Activated CD8-positive, alpha-beta memory T cell treated with anti-CD3 and anti-CD28 coated beads for 1 hour (primary cell): ENCODE results near the gene FNDC11.
"Not testable (repeated sequence)": the region's sequence is repeated elsewhere in the genome, so short reads cannot be mapped to it uniquely, and the experiment has no call there.

Experiments
- DNase-seq, 2 donors: peaks; one replicate each; pipeline ENCODE4 v3.0.0-alpha.2; 2020; ENCODE audit warnings: low read depth in 1 of 2; ENCODE audit errors: extremely low read depth in 1 of 2

The FNDC11 gene, protein sequence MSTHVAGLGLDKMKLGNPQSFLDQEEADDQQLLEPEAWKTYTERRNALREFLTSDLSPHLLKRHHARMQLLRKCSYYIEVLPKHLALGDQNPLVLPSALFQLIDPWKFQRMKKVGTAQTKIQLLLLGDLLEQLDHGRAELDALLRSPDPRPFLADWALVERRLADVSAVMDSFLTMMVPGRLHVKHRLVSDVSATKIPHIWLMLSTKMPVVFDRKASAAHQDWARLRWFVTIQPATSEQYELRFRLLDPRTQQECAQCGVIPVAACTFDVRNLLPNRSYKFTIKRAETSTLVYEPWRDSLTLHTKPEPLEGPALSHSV

DNA sequence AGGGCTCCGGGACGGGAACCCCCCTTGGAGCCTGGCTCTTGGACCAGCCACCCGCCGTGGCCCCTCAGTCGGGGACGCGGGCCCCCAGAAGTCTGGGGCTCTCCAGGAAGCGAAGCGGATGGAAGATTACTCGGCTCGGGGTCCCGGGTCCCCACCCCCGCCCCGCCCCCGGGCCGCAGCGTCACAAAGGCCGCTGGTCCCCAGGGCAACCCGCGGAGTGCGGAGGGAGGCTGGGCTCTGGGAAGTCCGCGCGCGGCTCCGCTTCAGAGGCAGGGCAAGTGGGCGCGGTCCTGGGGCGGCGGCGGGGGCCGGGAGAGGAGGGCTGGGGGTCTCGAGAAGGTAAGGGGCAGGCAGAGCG is at the start of gene FNDC11:
TSS of gene FNDC11 (plus strand) at position 227 of the 358 bp plus-strand sequence. CDS start 1,505 bp downstream, outside the sequence.
- no peak for DNase-seq

DNA sequence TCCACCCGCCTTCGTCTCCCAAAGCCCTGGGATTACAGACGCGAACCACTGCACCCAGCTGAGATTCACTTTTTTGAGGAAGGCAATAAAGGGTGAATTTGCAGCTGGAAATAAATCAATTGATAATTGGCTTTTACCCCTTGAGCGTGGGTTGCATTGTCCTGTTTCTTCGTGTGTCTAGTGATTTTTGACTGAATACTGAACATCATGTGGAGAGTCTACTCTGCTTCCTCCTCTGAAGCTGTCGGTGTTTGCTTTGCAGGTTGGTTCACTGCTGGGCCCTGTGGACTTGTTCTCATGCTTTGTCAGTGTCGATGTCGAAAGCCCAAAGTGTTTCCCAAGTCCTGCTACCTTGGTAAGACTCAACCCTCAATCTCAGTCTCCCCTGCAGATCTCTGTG is 49.3 kb upstream of the FNDC11 start:
- DNase-seq: no peak

DNA sequence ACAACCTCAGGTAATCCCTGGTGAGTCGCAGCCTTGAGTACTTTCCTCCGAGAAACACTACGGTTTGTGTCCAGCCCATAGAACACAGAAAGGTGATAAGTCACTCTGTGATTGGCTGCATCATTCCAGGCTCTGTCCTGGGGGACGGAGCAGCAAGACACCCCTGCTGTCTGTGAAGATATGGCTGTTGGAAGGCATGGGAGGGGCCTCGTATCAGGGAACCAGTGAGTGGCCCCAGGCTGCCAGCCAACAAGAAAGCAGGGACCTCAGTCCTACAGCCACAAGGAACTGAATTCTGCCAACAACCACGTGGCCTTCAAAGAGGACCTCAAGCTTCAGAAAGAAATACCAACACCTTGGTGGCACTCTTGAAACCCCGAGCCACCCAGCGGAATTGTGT is 48.7 kb upstream of the FNDC11 start:
- no peak for DNase-seq

DNA sequence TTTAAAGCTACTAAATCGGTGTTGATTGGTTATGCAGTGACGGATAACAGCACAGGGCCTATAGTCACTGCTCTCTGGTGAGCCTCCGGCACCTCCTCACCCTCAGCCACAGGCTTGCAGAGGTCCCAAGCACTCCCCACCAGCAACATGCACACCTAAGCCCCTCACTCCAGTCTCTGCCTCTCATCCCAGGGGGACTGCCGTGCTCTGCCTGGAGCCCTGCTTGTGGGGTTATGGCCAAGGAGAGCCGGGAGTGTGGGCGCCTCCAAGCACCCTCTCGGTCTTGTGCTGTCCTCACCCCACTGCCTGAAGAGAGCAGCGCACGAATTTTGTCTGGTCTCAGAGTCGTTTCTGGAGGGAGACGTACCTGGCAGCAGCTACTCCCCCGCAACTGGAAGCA is 48.2 kb upstream of the FNDC11 start:
- no peak for DNase-seq

DNA sequence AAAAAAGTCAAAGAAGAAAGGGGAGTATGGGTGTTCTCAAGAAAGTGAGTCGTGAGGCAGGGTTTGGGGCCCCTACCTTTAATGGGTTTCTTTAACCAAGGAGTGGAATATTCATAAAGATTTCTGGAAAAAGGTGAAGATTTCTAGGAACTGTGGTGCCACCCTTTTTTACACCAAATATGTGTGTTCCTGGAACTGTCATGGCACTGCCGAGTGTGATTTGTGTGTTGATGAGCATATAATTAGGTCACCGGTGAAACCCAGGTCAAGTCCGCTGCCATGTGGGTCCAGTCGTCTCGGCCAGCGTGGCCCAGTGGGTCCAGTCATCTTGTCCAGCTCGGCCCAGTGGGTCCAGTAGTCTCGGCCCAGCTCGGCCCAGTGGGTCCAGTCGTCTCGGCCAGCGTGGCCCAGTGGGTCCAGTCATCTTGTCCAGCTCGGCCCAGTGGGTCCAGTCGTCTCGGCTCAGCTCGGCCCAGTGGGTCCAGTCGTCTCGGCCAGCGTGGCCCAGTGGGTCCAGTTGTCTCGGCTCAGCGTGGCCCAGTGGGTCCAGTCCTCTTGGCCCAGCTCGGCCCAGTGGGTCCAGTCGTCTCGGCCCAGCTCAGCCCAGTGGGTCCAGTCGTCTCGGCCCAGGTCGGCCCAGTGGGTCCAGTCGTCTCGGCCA is 46.7 kb upstream of the FNDC11 start:
- DNase-seq: no peak

DNA sequence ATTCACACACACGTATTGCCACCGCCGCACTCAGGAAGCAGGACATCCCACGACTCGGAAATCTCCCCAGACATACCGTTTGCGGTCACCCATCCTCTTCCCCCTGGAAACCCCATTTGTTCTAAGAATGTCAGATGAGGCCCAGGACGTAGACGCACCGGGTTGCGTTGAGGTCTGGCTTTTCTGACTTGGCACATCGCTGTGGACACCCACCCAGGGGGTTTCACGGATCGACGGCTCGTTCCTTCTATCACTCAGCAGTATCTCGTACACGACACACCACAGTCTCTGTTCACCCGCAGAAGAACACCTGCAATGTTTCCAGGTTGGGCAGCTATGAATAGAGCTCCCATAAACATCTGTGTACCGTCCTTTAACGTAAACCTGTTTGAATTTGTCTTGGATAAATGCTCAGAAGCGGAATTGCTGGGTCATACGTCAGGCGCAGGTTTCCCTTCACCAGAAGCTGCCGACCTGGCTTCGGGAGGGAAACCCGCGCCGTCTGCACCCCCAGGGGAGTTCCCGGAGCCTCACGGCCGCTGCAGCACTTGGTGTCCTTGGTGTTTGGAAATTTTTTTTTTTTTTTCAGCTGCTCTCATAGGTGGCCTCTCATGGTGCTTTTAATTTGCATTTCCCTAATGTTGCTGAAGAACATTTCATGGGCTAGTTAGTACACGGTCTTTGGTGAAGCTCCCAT is 45.7 kb upstream of the FNDC11 start:
- no peak for DNase-seq

DNA sequence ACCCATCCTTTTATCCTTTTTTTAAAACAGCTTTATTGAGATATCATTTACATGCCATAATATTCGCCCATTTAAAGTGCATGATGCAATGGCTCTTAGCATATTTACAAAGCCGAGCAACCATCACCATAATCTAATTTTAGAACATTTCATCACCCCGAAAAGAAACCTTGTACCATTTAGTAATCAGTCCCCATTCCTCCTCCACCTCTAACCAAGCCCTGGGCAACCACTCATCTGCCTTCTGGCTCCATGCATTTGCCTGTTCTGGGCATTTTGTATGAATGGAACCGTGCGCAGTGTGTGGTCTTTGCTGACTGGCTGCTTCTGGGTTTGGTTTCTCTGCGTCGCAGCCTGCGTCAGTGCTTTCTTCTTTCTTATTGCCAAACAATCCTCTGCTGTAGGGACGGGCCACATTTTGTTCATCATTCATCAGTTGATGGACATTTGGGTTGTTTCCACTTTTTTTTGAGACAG is 44.8 kb upstream of the FNDC11 start:
- no peak for DNase-seq

DNA sequence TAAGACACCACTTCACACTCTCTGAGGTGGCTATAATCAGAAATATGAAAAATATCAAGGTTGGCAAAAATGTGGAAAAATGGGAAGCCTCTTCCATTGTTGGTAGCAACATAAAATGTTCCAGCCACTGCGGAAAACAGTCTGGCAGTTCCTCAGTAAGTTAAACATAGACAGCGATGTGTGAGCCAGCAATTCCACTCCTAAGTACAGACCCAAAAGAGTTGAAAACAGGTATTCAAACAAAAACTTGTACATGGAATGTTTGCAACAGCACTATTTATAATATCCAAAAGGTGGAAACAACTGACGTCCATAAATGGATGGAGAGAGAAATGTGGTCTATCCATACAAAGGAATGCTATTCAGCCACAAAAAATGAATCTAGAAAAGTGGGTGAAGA is 40.8 kb upstream of the FNDC11 start:
- DNase-seq: no peak

DNA sequence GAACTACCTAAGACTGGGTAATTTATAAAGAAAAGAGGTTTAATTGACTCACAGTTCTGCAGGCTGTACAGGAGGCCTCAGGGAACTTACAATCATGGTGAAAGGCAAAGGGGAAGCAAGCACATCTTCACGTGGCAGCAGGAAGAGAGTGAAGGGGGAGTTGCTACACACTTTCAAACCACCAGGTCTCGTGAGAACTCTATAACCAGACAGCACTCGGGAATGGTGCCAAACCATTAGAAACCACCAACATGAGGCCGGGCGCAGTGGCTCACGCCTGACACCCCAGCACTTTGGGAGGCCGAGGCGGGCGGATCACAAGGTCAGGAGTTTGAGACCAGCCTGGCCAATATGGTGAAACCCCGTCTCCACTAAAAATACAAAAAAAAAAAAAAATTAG is 39.4 kb upstream of the FNDC11 start:
- not testable (repeated sequence) for DNase-seq

DNA sequence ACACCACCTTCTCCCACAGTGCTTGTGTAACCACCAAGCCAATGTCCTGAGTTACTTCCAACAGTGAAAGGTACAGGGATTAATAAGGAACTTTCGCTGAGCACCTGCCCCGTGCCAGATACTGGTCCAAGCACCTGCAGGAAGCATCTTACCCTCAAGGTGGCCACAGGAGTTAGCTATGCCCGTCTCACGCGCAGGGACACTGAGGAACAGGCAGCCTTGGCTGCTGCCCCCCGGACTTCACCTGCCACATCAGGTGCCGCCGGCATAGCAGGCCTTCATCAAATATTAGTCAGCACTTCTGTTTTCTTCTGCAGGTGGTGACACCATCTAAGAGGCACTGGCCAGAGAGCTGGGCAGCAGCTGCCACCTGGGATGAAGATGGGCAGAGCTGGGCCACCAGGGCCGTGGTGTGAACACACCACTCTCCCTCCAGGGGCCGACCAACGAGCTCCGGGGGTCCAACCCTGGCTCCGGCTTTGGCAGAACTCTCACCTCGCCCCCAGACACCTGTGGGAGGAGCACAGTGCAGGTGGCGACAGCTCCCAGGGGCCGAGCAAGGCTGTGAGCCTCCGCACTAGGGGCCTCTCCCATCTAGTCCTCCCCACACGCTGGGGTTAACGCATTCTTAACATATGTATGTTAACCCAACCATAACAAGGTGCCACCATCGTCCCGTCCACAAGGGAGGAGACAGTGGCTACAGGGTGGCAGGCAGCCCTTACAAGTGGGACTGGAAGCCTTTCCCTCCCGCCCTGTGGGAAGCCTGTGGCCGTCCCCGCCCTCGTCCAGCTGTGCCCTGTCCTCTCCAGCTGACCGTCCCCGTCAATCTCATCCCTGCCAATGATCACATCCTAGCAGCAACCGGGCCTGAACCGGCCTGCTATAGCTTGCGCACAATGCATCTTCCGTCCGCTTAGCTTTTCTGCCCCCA is 36.3 kb upstream of the FNDC11 start:
- no peak for DNase-seq

DNA sequence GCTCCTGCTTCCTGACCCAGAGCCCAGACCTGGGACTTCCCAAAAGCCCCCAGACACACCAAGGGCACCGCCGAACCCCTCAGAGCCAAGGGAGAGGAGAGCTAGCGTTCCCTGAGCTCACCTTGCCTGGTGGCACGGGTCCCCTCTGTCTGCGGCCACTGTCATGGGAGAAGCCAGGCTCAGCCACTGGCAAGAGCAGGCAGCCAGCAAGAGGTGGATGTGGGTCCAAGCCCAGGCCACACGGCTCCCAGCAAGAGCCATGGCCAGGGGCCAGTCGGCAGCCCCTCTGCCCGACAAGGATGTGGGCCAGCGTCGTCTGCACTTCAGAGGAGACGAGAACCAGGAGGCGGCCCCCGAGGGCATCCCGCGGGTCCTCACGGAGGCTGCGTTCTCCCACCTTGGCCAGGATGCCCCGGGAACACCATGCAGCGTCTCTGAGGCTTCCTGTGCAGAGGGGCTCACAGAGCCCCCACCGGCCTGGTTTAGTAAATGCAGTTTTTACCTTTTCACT is 35.6 kb upstream of the FNDC11 start:
- no peak for DNase-seq

DNA sequence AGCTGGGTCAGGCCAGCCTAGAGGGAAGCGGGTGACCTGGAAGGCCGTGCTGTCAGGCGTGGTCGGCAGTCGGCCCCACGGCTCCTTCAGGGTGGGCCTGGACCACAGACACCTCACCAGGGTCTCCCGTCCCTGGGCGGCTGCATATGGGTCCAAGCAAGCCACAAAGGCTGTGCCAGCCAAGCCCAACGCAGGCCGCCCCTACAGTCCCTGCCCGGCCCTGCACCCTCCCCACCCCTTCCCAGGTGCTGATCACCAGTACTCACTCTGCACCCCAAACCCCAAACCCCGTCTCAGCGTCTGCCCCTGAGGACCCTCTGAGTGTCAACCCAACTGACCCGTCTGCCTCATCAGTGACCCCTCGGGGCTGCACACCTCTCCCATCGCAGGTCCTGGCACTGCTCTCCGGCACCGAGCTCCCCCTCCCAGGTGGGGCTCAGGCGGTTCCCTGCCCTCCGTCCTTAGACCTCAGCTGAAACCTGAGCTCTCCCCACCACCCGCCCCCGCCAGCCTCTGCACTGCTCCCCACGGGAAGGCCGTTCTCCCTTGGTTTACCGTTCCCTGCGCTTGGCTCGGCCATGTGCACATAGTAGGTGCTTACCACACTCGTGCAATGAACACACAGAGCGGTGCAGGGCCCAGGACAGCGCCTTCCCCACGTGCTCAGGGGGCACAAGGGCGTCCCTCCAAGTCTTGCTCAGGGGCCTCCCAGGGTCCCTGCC is 34.9 kb upstream of the FNDC11 start:
- DNase-seq: no peak

DNA sequence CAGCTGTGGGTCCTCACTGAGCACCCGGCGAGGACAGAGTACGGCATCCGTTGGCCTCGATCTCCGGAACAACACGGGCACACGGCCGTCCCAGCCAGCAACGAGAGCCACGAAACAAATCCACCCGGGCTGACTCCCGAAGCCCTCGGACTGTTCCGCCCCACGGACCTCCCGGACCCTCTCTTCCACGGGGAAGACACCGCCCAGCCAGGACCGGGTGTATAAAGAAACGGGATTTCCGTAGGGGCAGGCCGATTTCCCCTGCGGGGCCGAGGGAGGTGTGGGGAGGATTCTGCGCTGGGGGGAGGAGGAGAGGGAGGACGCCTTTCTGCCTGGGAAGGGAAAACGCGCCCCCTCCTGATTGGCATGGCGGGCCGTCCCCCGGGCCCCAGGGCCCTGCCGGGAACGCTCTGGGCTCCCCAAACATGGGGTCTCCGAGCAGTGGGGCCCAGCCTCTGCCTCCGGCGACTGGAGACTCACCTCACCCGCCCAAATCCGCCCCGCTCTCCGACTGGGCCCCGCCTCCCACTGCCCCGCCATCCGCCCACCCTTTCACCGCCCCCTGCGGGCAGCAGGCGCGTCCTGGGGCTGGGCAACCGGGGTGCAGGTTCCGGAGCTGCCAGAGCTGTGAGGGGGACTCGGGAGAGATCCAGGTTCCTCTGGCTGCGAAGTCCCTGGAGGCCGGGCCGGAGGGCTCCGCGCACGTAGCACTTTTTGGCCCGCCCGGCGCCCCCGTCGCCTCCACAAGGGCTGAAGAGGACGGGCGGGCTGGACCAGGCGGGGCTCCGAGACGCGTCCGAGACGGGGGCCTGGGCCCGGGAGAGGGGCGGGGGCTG is 34.1 kb upstream of the FNDC11 start:
- peak; percentile 32 to 57 for DNase-seq

DNA sequence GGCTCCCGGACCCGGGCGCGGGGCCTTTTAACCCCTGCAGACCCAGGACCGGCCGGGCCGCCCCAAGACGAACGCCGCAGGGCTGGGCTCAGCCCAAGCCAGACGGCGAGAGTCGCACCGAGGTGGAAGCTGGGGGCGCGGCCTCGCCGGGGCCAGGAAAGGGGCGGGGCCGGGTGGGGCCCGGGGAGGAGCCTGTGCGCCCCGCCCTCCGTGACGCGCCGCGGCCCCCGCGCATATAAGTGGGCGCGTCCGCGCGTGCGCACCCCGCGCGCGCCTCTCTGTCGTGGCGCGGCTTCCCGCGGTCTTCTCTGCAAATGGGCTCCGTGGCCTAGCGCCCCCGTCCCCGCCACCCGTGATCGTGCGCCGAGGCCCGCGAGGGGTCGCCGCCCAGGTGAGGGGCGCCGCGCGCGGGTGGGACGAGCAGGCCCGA is 33.4 kb upstream of the FNDC11 start, which contains the start of gene PPDPF:
TSS of gene PPDPF (plus strand) at position 262 of the 430 bp plus-strand sequence. CDS start 544 bp downstream, outside the sequence.
- DNase-seq: peak; percentile 51 to 82

DNA sequence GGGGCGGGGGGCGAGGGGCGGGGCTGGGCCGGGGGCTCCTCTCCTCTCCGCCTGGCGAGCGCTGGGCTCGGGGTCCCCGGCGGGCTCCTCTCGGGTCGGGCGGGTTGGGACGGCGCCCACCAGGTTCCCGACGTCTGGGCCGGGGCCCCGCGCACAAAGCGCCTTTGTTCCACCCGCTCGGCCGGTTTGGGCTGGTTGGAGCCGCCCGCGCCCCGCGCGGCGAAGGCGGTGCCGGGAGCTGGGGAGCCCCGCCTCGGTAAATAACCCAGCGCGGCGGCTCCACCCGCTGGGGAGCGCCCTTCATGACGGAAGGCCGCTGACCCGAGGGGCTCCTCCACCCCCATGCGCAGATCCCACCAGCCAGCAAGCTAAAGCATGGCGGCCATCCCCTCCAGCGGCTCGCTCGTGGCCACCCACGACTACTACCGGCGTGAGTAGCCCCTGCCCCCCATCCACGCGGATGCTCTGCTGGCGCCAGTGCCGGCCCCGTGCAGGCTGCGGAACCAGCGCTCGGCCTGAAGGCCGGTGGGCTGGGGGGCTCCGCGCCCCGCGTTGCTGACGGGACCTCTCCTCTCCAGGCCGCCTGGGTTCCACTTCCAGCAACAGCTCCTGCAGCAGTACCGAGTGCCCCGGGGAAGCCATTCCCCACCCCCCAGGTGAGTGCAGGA is 32.9 kb upstream of the FNDC11 start:
- DNase-seq: peak in 1 of 2 donors; percentile 53

DNA sequence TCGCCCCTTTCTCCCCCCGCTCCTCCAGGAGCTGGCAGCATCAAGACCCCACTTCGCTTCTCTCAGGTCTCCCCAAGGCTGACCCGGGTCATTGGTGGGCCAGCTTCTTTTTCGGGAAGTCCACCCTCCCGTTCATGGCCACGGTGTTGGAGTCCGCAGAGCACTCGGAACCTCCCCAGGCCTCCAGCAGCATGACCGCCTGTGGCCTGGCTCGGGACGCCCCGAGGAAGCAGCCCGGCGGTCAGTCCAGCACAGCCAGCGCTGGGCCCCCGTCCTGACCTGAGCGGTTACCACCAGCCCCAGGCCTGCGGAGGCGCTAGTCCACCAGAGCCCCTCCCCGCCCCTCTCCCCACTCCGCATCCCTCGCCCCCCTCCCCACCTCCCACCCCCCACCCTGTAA is 32.4 kb upstream of the FNDC11 start:
- DNase-seq: no peak

DNA sequence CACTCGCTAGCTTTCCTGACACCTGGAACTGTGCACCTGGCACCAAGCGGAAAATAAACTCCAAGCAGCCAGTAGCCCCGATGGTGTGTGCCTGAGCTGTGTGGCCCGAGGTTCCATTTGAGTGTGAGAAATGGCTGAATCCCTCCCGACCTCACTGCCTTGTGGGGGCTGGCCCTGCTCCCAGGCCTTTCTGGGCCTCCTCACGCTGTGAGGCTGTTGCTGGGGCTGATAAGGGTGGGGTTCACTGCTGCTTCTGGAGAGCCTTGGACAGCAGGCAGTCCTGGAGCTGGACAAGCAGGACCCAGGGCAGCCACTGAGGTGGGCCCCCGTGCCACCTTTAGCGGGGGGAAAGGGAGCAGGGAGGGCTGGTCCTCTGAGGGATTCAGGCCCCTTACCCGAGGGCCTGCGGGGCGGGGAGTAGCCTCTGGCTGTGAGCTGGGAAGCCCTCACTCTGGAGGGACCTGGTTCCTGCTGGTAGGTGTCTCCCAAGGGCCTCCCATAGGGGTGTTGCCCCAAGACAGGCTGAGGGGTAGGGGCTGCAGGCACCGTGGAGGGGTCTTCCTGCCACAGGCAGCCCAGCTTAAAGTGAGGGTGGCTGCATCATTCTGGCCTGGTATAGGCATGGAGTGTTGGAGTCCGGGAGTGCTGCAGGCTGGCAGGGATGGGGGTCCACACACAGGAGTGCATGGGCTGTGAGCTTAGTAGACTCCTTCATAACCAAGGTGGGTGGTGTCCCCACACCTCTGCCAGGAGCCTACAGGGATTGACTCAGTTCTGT is 31.7 kb upstream of the FNDC11 start:
- DNase-seq: no peak
